WTC11 (cell line): Measurements from ENCODE around the gene CDK11A. TPM values are rescaled to one million over a fixed set of nuclear protein-coding genes. Genes with fewer than 3 reads are reported as not detected.

Source experiments
- ATAC-seq: fragments of 200-7000 bp; cut with Tn5 transposase; 2 replicates; pipeline ENCODE4 v1.10.0; 2021; ENCODE audit warnings: mild to moderate bottlenecking, moderate library complexity
- CTCF ChIA-PET: fragments of 300-600 bp; sonication (Branson Sonifier 250); formaldehyde crosslinking; loops from one replicate; lab custom pipeline; 2021; ENCODE audit warnings: antibody characterized with exemption; lab: Charles Lee
- POLR2A ChIA-PET: fragments of 350-600 bp; sonication (Branson Sonifier 250); formaldehyde crosslinking; loops from one replicate; lab custom pipeline; 2021; ENCODE audit warnings: antibody characterized with exemption; lab: Charles Lee
- DNase-seq: peaks from one replicate; pipeline ENCODE4 v3.0.0; 2021; ENCODE audit warnings: low spot score
- H3K27ac Mint-ChIP-seq: 2 replicates; pipeline ENCODE4 v1.8.0; 2021; ENCODE audit warnings: mixed read lengths
- H3K27me3 Mint-ChIP-seq: 2 replicates; pipeline ENCODE4 v1.8.0; 2021; ENCODE audit warnings: low read depth, mild to moderate bottlenecking, moderate library complexity, mixed read lengths
- H3K36me3 Mint-ChIP-seq: 2 replicates; pipeline ENCODE4 v1.8.0; 2021; ENCODE audit warnings: mixed read lengths
- H3K4me1 Mint-ChIP-seq: 2 replicates; pipeline ENCODE4 v1.8.0; 2022; ENCODE audit warnings: mixed read lengths
- H3K4me3 Mint-ChIP-seq: 2 replicates; pipeline ENCODE4 v1.8.0; 2021; ENCODE audit warnings: mild to moderate bottlenecking, moderate library complexity, mixed read lengths
- H3K9me3 Mint-ChIP-seq: 2 replicates; pipeline ENCODE4 v1.8.0; 2021; ENCODE audit warnings: mixed read lengths
- CREB1 ChIP-seq: sonication (generic); formaldehyde crosslinking; IDR thresholded peaks from 2 replicates; pipeline ENCODE4 v1.8.0; 2023; ENCODE audit warnings: mild to moderate bottlenecking, missing genetic modification reagents
- ETV6 ChIP-seq: sonication (generic); formaldehyde crosslinking; IDR thresholded peaks from 2 replicates; pipeline ENCODE4 v1.8.1; 2022; ENCODE audit warnings: mild to moderate bottlenecking, missing genetic modification reagents
- FOXK1 ChIP-seq: sonication (generic); formaldehyde crosslinking; IDR thresholded peaks from 2 replicates; pipeline ENCODE4 v1.8.0; 2022; ENCODE audit warnings: mild to moderate bottlenecking, moderate library complexity, missing genetic modification reagents
- IRF2 ChIP-seq: sonication (generic); formaldehyde crosslinking; IDR thresholded peaks from 2 replicates; pipeline ENCODE4 v1.8.0; 2022; ENCODE audit warnings: low read depth, missing genetic modification reagents, borderline replicate concordance
- JUN ChIP-seq: sonication (generic); formaldehyde crosslinking; IDR thresholded peaks from 2 replicates; pipeline ENCODE4 v1.8.0; 2023; ENCODE audit warnings: mild to moderate bottlenecking, missing genetic modification reagents
- MXD4 ChIP-seq: fragments of 250-450 bp; sonication (Bioruptor Pico); IDR thresholded peaks from 2 replicates; pipeline ENCODE4 v1.8.0; 2021; ENCODE audit warnings: mild to moderate bottlenecking, moderate library complexity, borderline replicate concordance
- NFATC4 ChIP-seq: fragments of 250-450 bp; sonication (Bioruptor Pico); IDR thresholded peaks from 2 replicates; pipeline ENCODE4 v1.9.0; 2021; ENCODE audit warnings: mild to moderate bottlenecking
- NR1H2 ChIP-seq: sonication (generic); formaldehyde crosslinking; IDR thresholded peaks from 2 replicates; pipeline ENCODE4 v1.9.0; 2021; ENCODE audit warnings: mild to moderate bottlenecking, moderate library complexity, missing genetic modification reagents
- RORB ChIP-seq: fragments of 250-450 bp; sonication (Bioruptor Pico); IDR thresholded peaks from 2 replicates; pipeline ENCODE4 v1.9.0; 2021; ENCODE audit warnings: mild to moderate bottlenecking
- SOX15 ChIP-seq: fragments of 250-450 bp; sonication (Bioruptor Pico); IDR thresholded peaks from 2 replicates; pipeline ENCODE4 v1.9.0; 2021; ENCODE audit warnings: mild to moderate bottlenecking
- SP1 ChIP-seq: sonication (generic); formaldehyde crosslinking; conservative IDR thresholded peaks from 2 replicates; pipeline ENCODE4 v1.8.1; 2022; ENCODE audit warnings: missing genetic modification reagents
- TEAD4 ChIP-seq: sonication (generic); formaldehyde crosslinking; IDR thresholded peaks from 2 replicates; pipeline ENCODE4 v1.8.0; 2022; ENCODE audit warnings: mild to moderate bottlenecking, missing genetic modification reagents
- total RNA-seq: library from RNA; stranded (reverse); gene quantifications from 3 replicates; pipeline ENCODE4 v1.2.3, GENCODE V29; 2021
- TF ChIP-seq, protein P1 (sequence below): sonication (generic); formaldehyde crosslinking; IDR thresholded peaks from 2 replicates; pipeline ENCODE4 v1.8.1; 2023; ENCODE audit warnings: mild to moderate bottlenecking, missing genetic modification reagents, moderate library complexity
- TF ChIP-seq, protein P2 (sequence below): fragments of 250-450 bp; sonication (Bioruptor Pico); IDR thresholded peaks from 2 replicates; pipeline ENCODE4 v1.9.0; 2021; ENCODE audit warnings: mild to moderate bottlenecking, borderline replicate concordance
- TF ChIP-seq, protein P3 (sequence below): sonication (generic); formaldehyde crosslinking; IDR thresholded peaks from 2 replicates; pipeline ENCODE4 v1.8.0; 2023; ENCODE audit warnings: missing genetic modification reagents, mild to moderate bottlenecking, borderline replicate concordance
- TF ChIP-seq, protein P4 (sequence below): sonication (generic); formaldehyde crosslinking; IDR thresholded peaks from 2 replicates; pipeline ENCODE4 v1.8.0; 2023; ENCODE audit warnings: mild to moderate bottlenecking, missing genetic modification reagents
- TF ChIP-seq, protein P5 (sequence below): sonication (generic); formaldehyde crosslinking; IDR thresholded peaks from 2 replicates; pipeline ENCODE4 v1.8.1; 2022; ENCODE audit warnings: low read depth, mild to moderate bottlenecking, moderate library complexity, missing genetic modification reagents, borderline replicate concordance

CDK11A gene
- total RNA-seq, 1 experiment from 2014 or later: 54.7 TPM

DNA sequence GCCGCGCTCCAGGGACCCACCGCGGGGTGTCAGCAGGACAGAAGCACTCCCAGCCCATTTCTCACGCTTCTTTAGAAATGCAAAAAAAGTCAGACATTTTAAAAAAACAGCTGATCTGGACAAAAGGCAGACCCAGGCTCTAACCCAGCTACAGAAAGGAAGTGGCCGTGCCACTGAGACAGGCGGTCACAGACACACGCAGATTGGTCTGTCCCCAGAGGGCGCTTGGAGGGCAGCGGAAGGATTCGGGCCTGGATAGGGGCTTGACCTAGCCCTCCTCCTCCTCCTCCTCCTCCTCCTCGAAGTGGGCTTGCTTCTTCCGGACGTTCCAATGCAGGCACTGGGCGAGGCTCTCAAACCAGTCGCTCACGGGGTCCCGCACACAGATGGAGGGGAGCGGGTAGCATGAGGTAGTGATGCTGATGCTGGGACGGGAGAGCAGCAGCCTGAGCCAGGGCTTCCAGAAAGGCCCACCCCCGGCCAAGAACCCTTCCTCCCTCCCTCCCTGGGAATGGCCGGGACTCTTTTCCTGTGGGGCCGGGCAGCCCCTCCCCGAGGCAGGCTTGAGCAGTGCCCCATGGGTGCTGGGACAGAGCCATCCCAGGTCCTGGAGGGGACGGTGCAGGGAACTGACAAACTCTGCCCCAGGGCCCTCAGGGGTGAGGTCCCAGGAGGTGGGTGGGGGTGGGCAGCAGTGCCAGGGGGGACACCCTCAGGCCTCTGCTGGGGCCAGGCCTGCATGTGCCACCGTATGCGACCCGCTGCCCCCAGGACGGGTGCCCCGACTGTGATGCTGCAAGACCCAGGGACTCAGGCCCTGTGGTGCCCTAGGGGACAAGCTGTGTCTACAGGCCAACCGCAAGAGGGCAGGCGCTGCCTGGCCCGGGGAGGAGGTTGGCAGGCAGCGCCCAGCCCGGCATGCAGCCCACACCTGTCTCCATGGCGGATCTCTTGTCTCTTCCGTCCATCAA is 28.8 kb upstream of the CDK11A start:
- no peak for DNase-seq
- H3K9me3 Mint-ChIP-seq: no peaks in the 10 kb centered on the region
- TF ChIP-seq ETV6 (CRISPR knock-in tag) (no peak), SP1 (CRISPR knock-in tag) (no peak), TEAD4 (no peak), NFATC4 (CRISPR knock-in tag) (no peak), FOXK1 (CRISPR knock-in tag) (no peak), MXD4 (no peak), CREB1 (no peak), RORB (no peak), IRF2 (CRISPR knock-in tag) (no peak), SOX15 (CRISPR knock-in tag) (no peak), NR1H2 (CRISPR knock-in tag) (no peak), JUN (CRISPR knock-in tag) (no peak)
- TF ChIP-seq, protein P1, sequence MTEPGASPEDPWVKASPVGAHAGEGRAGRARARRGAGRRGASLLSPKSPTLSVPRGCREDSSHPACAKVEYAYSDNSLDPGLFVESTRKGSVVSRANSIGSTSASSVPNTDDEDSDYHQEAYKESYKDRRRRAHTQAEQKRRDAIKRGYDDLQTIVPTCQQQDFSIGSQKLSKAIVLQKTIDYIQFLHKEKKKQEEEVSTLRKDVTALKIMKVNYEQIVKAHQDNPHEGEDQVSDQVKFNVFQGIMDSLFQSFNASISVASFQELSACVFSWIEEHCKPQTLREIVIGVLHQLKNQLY: no peak
- TF ChIP-seq, protein P2, sequence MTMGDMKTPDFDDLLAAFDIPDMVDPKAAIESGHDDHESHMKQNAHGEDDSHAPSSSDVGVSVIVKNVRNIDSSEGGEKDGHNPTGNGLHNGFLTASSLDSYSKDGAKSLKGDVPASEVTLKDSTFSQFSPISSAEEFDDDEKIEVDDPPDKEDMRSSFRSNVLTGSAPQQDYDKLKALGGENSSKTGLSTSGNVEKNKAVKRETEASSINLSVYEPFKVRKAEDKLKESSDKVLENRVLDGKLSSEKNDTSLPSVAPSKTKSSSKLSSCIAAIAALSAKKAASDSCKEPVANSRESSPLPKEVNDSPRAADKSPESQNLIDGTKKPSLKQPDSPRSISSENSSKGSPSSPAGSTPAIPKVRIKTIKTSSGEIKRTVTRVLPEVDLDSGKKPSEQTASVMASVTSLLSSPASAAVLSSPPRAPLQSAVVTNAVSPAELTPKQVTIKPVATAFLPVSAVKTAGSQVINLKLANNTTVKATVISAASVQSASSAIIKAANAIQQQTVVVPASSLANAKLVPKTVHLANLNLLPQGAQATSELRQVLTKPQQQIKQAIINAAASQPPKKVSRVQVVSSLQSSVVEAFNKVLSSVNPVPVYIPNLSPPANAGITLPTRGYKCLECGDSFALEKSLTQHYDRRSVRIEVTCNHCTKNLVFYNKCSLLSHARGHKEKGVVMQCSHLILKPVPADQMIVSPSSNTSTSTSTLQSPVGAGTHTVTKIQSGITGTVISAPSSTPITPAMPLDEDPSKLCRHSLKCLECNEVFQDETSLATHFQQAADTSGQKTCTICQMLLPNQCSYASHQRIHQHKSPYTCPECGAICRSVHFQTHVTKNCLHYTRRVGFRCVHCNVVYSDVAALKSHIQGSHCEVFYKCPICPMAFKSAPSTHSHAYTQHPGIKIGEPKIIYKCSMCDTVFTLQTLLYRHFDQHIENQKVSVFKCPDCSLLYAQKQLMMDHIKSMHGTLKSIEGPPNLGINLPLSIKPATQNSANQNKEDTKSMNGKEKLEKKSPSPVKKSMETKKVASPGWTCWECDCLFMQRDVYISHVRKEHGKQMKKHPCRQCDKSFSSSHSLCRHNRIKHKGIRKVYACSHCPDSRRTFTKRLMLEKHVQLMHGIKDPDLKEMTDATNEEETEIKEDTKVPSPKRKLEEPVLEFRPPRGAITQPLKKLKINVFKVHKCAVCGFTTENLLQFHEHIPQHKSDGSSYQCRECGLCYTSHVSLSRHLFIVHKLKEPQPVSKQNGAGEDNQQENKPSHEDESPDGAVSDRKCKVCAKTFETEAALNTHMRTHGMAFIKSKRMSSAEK (CRISPR knock-in tag): no peak
- no peak for ATAC-seq
- H3K27ac Mint-ChIP-seq: no peak overlapping the region
- CTCF ChIA-PET: interaction anchor here (1.1 to 1.3 kb wide), 2 partner anchors 153 to 156 kb away, joined by 3 to 5 read pairs; no protein-coding TSS in a partner anchor
- H3K27me3 Mint-ChIP-seq: no peaks in the 10 kb centered on the region
- POLR2A ChIA-PET: no interaction called here
- H3K4me3 Mint-ChIP-seq: no peak overlapping the region
- peaks cover 4% of the 10 kb centered on the region for H3K4me1 Mint-ChIP-seq
- peaks cover 31% of the 10 kb centered on the region for H3K36me3 Mint-ChIP-seq

DNA sequence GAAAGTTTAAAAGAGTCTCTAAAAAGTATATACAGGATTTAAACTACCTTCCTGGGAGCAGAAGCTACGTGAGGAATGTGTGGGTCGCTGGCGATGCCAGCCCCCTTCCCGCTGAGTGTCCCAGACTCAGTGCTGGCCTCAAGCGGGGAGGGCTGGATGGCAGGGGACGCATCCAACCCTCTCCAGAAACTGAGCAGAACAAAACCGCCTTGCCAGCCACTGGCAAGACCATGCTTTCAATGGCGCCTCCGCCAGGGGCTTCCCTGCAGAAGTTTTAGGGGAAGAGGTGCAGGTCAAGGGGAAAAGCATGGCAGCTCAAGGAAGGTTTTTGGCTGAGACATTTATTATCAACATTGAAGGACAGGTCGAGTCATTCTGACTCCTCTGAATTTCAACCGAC is 28.0 kb upstream of the CDK11A start:
- no peaks in the 10 kb centered on the region for H3K9me3 Mint-ChIP-seq
- CTCF ChIA-PET: interaction anchor here (1.1 to 1.3 kb wide), 2 partner anchors 154 to 157 kb away, joined by 3 to 5 read pairs; no protein-coding TSS in a partner anchor
- DNase-seq: no peak
- POLR2A ChIA-PET: no interaction called here
- peaks cover 27% of the 10 kb centered on the region for H3K36me3 Mint-ChIP-seq
- peak overlapping the region; percentile 78; the same call in 1 of the 2 replicates for H3K27ac Mint-ChIP-seq
- H3K27me3 Mint-ChIP-seq: no peaks in the 10 kb centered on the region
- no peak for ATAC-seq
- H3K4me3 Mint-ChIP-seq: no peak overlapping the region
- H3K4me1 Mint-ChIP-seq: peaks cover 4% of the 10 kb centered on the region
- TF ChIP-seq, protein P3, sequence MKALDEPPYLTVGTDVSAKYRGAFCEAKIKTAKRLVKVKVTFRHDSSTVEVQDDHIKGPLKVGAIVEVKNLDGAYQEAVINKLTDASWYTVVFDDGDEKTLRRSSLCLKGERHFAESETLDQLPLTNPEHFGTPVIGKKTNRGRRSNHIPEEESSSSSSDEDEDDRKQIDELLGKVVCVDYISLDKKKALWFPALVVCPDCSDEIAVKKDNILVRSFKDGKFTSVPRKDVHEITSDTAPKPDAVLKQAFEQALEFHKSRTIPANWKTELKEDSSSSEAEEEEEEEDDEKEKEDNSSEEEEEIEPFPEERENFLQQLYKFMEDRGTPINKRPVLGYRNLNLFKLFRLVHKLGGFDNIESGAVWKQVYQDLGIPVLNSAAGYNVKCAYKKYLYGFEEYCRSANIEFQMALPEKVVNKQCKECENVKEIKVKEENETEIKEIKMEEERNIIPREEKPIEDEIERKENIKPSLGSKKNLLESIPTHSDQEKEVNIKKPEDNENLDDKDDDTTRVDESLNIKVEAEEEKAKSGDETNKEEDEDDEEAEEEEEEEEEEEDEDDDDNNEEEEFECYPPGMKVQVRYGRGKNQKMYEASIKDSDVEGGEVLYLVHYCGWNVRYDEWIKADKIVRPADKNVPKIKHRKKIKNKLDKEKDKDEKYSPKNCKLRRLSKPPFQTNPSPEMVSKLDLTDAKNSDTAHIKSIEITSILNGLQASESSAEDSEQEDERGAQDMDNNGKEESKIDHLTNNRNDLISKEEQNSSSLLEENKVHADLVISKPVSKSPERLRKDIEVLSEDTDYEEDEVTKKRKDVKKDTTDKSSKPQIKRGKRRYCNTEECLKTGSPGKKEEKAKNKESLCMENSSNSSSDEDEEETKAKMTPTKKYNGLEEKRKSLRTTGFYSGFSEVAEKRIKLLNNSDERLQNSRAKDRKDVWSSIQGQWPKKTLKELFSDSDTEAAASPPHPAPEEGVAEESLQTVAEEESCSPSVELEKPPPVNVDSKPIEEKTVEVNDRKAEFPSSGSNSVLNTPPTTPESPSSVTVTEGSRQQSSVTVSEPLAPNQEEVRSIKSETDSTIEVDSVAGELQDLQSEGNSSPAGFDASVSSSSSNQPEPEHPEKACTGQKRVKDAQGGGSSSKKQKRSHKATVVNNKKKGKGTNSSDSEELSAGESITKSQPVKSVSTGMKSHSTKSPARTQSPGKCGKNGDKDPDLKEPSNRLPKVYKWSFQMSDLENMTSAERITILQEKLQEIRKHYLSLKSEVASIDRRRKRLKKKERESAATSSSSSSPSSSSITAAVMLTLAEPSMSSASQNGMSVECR: no peak
- TF ChIP-seq, protein P4, sequence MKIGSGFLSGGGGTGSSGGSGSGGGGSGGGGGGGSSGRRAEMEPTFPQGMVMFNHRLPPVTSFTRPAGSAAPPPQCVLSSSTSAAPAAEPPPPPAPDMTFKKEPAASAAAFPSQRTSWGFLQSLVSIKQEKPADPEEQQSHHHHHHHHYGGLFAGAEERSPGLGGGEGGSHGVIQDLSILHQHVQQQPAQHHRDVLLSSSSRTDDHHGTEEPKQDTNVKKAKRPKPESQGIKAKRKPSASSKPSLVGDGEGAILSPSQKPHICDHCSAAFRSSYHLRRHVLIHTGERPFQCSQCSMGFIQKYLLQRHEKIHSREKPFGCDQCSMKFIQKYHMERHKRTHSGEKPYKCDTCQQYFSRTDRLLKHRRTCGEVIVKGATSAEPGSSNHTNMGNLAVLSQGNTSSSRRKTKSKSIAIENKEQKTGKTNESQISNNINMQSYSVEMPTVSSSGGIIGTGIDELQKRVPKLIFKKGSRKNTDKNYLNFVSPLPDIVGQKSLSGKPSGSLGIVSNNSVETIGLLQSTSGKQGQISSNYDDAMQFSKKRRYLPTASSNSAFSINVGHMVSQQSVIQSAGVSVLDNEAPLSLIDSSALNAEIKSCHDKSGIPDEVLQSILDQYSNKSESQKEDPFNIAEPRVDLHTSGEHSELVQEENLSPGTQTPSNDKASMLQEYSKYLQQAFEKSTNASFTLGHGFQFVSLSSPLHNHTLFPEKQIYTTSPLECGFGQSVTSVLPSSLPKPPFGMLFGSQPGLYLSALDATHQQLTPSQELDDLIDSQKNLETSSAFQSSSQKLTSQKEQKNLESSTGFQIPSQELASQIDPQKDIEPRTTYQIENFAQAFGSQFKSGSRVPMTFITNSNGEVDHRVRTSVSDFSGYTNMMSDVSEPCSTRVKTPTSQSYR (CRISPR knock-in tag): no peak
- TF ChIP-seq, protein P5, sequence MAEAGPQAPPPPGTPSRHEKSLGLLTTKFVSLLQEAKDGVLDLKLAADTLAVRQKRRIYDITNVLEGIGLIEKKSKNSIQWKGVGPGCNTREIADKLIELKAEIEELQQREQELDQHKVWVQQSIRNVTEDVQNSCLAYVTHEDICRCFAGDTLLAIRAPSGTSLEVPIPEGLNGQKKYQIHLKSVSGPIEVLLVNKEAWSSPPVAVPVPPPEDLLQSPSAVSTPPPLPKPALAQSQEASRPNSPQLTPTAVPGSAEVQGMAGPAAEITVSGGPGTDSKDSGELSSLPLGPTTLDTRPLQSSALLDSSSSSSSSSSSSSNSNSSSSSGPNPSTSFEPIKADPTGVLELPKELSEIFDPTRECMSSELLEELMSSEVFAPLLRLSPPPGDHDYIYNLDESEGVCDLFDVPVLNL (CRISPR knock-in tag): no peak
